Keratinocyte (primary cell): Measurements from ENCODE around the gene SPATA32. TPM values are rescaled to one million over a fixed set of nuclear protein-coding genes. Genes with fewer than 3 reads are reported as not detected.

Experiments
- DNase-seq: peaks from one replicate; pipeline ENCODE4 v3.0.0-alpha.2; 2011; ENCODE audit warnings: low read depth, missing footprints, low spot score
- FAIRE-seq: peaks from 2 replicates; lab custom pipeline; 2011; peaks lifted over from hg19 to GRCh38; lab: Jason Lieb, UNC
- H2AFZ ChIP-seq: 2 replicates; pipeline ENCODE4 v1.6.0; 2012; ENCODE audit warnings: low read length, control low read depth, inconsistent platforms; ENCODE audit not compliant: control insufficient read depth
- H3K27ac ChIP-seq: 2 replicates; pipeline ENCODE4 v1.5.1; 2011; ENCODE audit warnings: low read length; ENCODE audit not compliant: control insufficient read depth, insufficient read depth
- H3K27me3 ChIP-seq: 3 replicates; pipeline ENCODE4 v1.6.0; 2011; ENCODE audit warnings: low read length; ENCODE audit not compliant: control insufficient read depth, insufficient read depth; ENCODE audit errors: extremely low read depth
- H3K36me3 ChIP-seq, 2 experiments: 2 replicates in 1 of 2; 3 replicates in 1 of 2; pipeline ENCODE4 v1.5.1; 2011; ENCODE audit warnings: low read length in 2 of 2, mild to moderate bottlenecking in 1 of 2; ENCODE audit not compliant: control insufficient read depth in 2 of 2, insufficient read depth in 2 of 2; ENCODE audit errors: extremely low read depth in 1 of 2
- H3K4me1 ChIP-seq: 3 replicates; pipeline ENCODE4 v1.5.1; 2011; ENCODE audit warnings: low read length; ENCODE audit not compliant: control insufficient read depth, insufficient read depth; ENCODE audit errors: extremely low read depth
- H3K4me2 ChIP-seq: 3 replicates; pipeline ENCODE4 v1.6.0; 2011; ENCODE audit warnings: low read depth, low read length; ENCODE audit not compliant: control insufficient read depth, insufficient read depth; ENCODE audit errors: extremely low read depth
- H3K4me3 ChIP-seq, 3 experiments: fragments of 200-600 bp in 1 of 3; sonication (generic) in 1 of 3; 2 replicates in 2 of 3; 3 replicates in 1 of 3; pipeline ENCODE4 v1.5.1; 2011 to 2016; ENCODE audit warnings: low read length in 3 of 3, mild to moderate bottlenecking in 3 of 3, control low read depth in 2 of 3, inconsistent platforms in 1 of 3, low read depth in 1 of 3, mixed read lengths in 1 of 3, mixed run types in 1 of 3, moderate library complexity in 1 of 3; ENCODE audit not compliant: control insufficient read depth in 2 of 3, insufficient read depth in 2 of 3; ENCODE audit errors: extremely low read depth in 1 of 3
- H3K79me2 ChIP-seq: 2 replicates; pipeline ENCODE4 v1.6.0; 2012; ENCODE audit warnings: low read length; ENCODE audit not compliant: control insufficient read depth, insufficient read depth
- H3K9ac ChIP-seq: 3 replicates; pipeline ENCODE4 v1.6.0; 2011; ENCODE audit warnings: low read length; ENCODE audit not compliant: control insufficient read depth, insufficient read depth; ENCODE audit errors: extremely low read depth
- H3K9me1 ChIP-seq: 3 replicates; pipeline ENCODE4 v1.6.0; 2011; ENCODE audit warnings: low read length; ENCODE audit not compliant: control insufficient read depth, insufficient read depth; ENCODE audit errors: extremely low read depth
- H3K9me3 ChIP-seq: 2 replicates; pipeline ENCODE4 v1.5.1; 2012; ENCODE audit warnings: low read depth, low read length; ENCODE audit not compliant: control insufficient read depth
- H4K20me1 ChIP-seq: 3 replicates; pipeline ENCODE4 v1.6.0; 2011; ENCODE audit warnings: low read length; ENCODE audit not compliant: control insufficient read depth, insufficient read depth; ENCODE audit errors: extremely low read depth
- CTCF ChIP-seq, 3 experiments: IDR thresholded peaks in 1 of 3; conservative IDR thresholded peaks in 1 of 3; optimal IDR thresholded peaks in 1 of 3; 2 replicates in 2 of 3; 3 replicates in 1 of 3; pipeline versions ENCODE3 to v1.5.1; 2011; ENCODE audit warnings: low read length in 3 of 3, mild to moderate bottlenecking in 3 of 3, moderate library complexity in 2 of 3, control low read depth in 1 of 3, inconsistent platforms in 1 of 3; ENCODE audit not compliant: insufficient read depth in 2 of 3; ENCODE audit errors: extremely low read depth in 1 of 3
- EZH2 ChIP-seq: IDR thresholded peaks from one replicate; pipeline ENCODE4 v1.6.1; 2012; ENCODE audit warnings: inconsistent platforms, mild to moderate bottlenecking, low read length, moderate library complexity
- dilution Hi-C: fragments of 300-500 bp; cut with MboI; formaldehyde crosslinking; loops from one replicate; pipeline ENCODE4 v1.7.0; 2020; ENCODE audit warnings: low sequenced_read_pairs; ENCODE audit not compliant: extremely low pct_ligation_motif_present
- polyA plus RNA-seq, 5 experiments: library from polyadenylated mRNA; depleted of rRNA in 3 of 5; stranded (reverse) in 3 of 5; stranded (forward) in 1 of 5; unstranded in 1 of 5; fragments of >200 nt; gene quantifications; 1 replicate in 1 of 5; 2 replicates in 3 of 5; 3 replicates in 1 of 5; pipeline versions ENCODE4 v1.2.1 to v1.2.3, GENCODE V29; 2011 to 2012; ENCODE audit warnings: missing spikeins in 2 of 5, low read depth in 1 of 5, low replicate concordance in 1 of 5

Gene SPATA32
- polyA plus RNA-seq, 1 donor (not counting 4 experiments of a cell fraction or from before 2014, with no cell fraction given) = not detected

- H3K4me3 ChIP-seq = no peak overlapping the region
- dilution Hi-C loops = no loop called here
- H3K9me1 ChIP-seq = no peaks in the 10 kb centered on the region
- H2AFZ ChIP-seq = no peak overlapping the region
- H3K4me1 ChIP-seq = peaks cover 16% of the 10 kb centered on the region
- H4K20me1 ChIP-seq = peaks cover 3% of the 10 kb centered on the region
- no peak for DNase-seq
- no peaks in the 10 kb centered on the region for H3K27me3 ChIP-seq
- H3K9ac ChIP-seq = no peak overlapping the region
- H3K9me3 ChIP-seq = no peaks in the 10 kb centered on the region
- H3K27ac ChIP-seq = no peak overlapping the region
- FAIRE-seq = peak; percentile 26
- H3K36me3 ChIP-seq = peaks cover 14 to 28% of the 10 kb centered on the region in 2 experiments
- no peaks in the 10 kb centered on the region for H3K79me2 ChIP-seq
- TF ChIP-seq EZH2 (no peak), CTCF (optimal IDR thresholded peaks at IDR 0.05 in 1 of 3, IDR thresholded peaks at IDR 0.05 in 1 of 3, conservative IDR thresholded peaks at IDR 0.05 in 1 of 3; ENCODE audit: extremely low read depth in 1 of 3, insufficient read depth in 2 of 3, low read length in 3 of 3) (no peak)
- no peak overlapping the region for H3K4me2 ChIP-seq
These were observed 1.6 kb downstream of the SPATA32 start for GRCh38 chr17:45260204-45260783.

GRCh38 chr17:45258981-45259380 lies 2.9 kb downstream of the SPATA32 start:
- no peaks in the 10 kb centered on the region for H3K9me1 ChIP-seq
- H3K4me2 ChIP-seq = no peak overlapping the region
- no peak overlapping the region for H3K9ac ChIP-seq
- H2AFZ ChIP-seq = no peak overlapping the region
- H3K9me3 ChIP-seq = no peaks in the 10 kb centered on the region
- H3K27me3 ChIP-seq = no peaks in the 10 kb centered on the region
- no peaks in the 10 kb centered on the region for H3K79me2 ChIP-seq
- no peak overlapping the region for H3K27ac ChIP-seq
- FAIRE-seq = no peak
- peaks cover 5 to 17% of the 10 kb centered on the region in 2 experiments for H3K36me3 ChIP-seq
- dilution Hi-C loops = no loop called here
- DNase-seq = no peak
- no peak for TF ChIP-seq CTCF (optimal IDR thresholded peaks at IDR 0.05 in 1 of 3, IDR thresholded peaks at IDR 0.05 in 1 of 3, conservative IDR thresholded peaks at IDR 0.05 in 1 of 3; ENCODE audit: extremely low read depth in 1 of 3, insufficient read depth in 2 of 3, low read length in 3 of 3)
- TF ChIP-seq EZH2 = no peak
- H3K4me1 ChIP-seq = peaks cover 16% of the 10 kb centered on the region
- H4K20me1 ChIP-seq = no peaks in the 10 kb centered on the region
- H3K4me3 ChIP-seq = no peak overlapping the region
